GM21367 (cell line): ENCODE measurements around the gene XPR1.

ENCODE experiments used
- ATAC-seq: cut with Tn5 transposase; IDR thresholded peaks from one replicate; pipeline ENCODE4 v1.9.1; 2021; ENCODE audit not compliant: unreplicated experiment

XPR1 gene

GRCh38 chr1:180926164-180926981 lies 294.6 kb downstream of the XPR1 start:
- peak; percentile 54 for ATAC-seq

DNA sequence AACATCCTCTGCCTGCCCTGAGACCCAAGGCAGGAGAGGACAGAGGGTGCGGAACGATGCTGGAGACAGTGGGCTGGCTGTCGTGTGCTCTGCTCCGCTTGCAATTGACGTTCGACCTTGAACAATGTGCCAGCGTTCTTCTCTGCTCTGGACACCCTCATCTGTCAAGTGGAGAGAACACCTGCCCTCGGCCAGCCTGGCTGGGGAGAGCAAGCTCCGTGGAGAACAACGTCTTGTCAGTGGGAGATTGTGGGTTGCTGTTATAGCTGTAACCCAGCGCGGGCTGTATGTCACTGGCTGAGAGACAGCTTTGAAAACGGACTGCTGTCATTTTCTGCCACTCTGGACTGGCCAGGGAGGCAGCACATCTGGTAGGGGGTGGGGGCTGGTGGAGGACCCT lies 295.5 kb downstream of the XPR1 start:
- no peak for ATAC-seq

DNA sequence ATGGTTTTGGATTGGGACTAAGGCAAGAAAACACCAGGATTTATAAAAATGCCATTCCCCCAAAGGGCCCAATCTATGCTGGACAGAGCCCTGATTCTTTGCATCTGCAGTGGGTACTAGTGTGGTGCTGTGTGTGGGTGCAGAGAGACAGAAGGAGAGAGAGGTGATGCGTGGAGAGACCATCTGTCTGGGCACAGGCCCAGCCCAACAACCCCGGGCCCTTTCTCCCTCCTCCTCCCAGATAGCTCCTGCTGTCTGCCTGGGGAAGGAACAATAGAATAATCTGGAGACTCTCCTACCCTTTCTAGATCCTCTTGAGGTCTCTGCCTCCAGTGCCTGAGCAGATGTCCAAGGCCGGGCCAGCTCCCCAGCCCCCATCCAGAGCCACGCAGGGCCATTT lies 296.0 kb downstream of the XPR1 start:
- ATAC-seq = no peak

DNA sequence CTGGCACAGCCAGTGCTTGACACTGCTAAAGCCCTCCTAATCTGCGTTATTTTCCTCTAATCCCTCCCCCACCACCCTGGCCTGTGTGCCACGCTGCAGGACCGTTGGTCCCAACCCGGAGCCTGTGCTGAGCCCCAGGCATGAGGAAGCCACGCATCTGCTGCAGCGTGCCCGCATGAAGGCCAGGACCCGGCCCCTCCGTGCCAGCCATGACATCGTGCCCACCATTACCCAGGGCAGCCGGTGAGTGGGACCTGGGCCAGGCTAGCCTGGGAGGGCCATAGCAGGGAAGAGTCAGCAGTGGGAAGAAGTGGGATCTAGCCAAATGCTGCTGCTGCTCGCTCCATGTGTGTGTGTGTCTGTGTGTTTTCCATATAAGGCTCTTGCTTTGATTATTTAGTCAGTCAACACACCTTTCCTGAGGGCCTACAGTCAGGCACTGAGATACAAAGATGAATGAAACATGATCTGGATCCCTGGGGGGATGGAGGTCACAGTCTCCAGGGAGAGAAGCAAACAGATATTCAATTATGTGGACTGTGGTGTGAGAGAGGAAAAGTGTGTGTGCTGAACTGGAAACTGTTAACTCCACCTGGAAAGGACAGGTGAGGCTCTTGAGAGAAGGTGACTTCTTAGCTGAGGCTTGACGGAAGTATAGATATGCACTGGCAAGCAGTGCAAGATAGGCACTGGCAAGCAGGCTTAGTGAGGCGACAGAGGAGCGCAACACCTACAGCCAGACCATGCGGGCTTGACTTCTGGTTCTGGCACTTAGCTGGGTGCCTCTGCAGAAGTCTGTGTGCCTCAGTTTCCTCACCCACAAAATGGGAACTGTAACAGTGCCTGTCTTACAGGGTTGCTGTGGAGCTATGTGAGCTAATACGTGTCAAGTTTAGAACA lies 296.8 kb downstream of the XPR1 start:
- no peak for ATAC-seq

- ATAC-seq = no peak
These were observed 297.6 kb downstream of the XPR1 start for GRCh38 chr1:180929389-180929788.

GRCh38 chr1:180930687-180931086 lies 298.9 kb downstream of the XPR1 start:
- no peak for ATAC-seq

- ATAC-seq = no peak
These were observed 299.7 kb downstream of the XPR1 start for GRCh38 chr1:180931529-180931928.

GRCh38 chr1:180932378-180932777 lies 300.6 kb downstream of the XPR1 start:
- no peak for ATAC-seq

GRCh38 chr1:180933141-180933540 lies 301.3 kb downstream of the XPR1 start:
- no peak for ATAC-seq

- no peak for ATAC-seq
These were observed 302.7 kb downstream of the XPR1 start for GRCh38 chr1:180934563-180934962.

DNA sequence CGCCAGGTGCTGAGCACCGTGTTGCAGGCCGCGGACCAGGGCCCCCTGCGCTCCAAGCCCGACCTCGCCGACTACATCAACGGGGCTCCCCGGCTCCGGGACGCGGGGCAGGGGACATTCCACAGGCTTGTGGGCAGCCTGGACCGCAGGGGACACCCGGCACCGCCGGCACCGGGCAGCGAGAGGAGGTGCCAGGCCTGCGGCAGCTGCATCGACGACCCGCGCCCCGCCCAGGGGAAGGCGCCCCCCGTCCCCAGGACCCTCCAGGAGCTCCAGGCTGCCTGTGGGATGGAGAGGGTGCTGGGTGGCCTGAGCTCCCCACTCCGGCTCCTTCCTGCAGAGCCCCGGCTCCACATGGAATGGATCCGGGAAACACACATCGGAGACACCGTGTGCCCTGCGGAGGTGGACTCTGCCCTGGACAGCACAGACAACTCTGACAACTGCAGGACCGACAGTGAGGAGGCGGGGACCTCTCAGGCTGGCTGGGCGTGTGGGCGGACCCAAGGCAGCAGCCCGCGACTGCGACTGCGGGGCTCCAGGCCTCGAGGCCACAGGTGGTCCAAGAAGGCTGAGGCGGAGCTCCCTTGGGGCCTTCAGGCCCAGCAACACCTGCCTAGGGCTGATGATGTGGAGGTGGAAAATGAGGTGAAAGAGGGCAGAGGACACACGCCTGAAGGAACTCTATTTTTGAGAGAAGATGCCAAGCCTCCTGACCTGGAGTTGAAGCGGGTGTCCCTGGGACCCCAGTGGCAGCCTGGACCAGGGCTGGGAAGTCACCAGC lies 303.7 kb downstream of the XPR1 start:
- ATAC-seq = no peak

DNA sequence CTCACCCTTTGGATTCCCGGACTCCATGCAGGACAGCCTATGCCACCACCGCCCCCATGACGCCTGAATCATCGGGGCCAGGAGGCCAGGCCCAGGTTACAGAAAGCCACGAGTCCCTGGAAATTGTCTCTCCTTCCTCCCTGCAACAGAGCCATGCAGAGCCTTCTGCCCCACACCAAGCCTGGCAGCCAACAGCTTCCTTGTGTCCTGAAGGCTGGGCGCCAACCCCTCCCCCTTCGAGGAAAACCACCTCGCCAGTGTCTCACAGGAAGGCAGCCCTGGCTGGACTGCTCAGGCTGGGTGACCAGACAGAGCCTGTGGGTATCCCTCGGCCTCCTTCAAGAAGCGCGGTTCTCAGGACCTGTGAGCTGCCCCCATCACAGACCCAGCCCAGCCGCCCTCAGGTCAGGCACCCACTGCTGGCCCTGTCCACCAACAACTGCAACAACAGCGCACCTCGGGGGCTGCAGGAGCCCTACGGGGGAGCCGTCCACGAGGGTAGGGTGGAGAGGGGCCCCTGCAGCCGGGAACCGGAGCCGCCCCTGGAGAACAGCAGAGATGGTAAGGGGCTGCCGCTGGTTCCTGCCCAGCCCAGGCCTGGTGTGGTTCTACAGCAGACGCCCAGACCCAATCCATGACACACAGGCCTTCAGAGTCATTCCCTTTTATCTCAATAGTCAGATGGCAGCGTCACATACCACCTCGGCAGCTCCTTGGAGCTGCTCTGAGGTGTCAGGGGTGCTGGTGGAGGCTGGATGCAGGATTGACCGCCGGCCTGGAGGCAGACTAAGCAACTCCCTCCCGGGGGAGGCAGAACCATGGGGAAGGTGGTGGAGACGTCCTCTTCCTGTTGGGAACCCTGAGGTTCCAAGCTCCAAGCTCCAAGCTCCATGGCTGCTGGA lies 304.5 kb downstream of the XPR1 start:
- ATAC-seq = no peak

DNA sequence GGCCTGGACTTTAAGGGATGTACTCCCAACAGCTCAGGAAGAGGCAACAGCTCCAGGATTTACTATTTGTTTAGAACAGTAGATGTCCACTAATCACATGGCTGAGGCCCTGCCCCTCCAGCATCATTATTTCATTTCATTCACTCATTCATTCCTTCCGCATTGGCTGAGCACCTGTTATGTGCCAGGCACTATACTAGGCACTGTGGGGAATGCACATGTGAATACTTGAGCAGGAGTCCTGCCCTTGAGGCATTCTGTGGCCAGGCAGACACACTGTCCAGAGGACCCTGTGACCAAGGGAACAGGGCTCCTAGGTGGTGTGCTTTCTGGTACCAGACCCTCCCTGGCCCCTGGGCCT lies 305.2 kb downstream of the XPR1 start:
- ATAC-seq = no peak

DNA sequence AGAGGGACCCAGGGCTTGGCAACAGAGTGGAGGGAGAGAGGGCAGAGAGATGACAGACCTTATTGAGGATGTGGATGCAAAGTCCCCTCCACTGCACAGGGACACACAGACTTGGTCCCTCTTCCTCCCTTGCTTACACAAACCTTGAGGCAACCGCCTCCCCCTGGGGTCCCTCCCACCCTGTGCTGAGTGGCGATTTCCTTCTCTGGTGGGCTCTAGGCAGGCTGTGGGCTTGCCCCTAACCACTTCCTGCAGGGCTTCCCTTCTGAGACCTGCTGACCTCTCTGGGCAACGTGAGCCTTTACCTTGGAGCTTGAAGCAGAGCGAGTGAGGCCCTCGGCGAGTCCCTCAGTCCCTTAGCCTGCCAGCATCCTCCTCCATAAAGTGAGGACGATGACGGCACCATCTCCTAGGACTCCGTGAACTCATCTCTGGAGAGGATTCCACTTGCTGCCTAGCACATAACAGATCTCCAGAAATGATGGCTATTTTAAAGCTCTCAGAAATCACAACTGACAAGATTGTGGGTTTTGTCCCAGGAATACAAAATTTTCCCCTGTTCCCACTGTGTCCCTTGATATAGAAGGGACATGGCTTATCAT lies 305.9 kb downstream of the XPR1 start:
- no peak for ATAC-seq

- ATAC-seq = no peak
These were observed 307.4 kb downstream of the XPR1 start for GRCh38 chr1:180939073-180939710.

DNA sequence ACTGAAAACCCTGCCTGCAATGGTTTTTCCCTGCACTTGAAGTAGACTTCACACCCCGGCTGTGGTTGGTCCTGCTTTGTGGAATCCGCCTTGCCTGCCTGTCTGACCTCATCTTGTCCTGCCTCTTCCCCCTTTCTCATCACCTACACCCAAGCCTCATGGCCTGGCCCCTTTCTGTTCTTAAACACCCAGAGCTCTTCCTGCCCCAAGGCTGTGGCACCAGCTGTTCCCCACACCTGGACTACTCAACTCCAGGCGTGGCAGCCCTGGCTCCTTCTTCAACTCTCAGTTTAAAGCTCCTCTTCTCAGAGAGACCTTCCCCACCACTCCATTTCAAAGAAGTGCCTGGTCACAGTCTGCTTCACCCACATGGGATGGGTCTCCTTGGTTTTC lies 307.9 kb downstream of the XPR1 start:
- ATAC-seq = no peak
